Panc1 (cell line): ENCODE measurements around the gene UBE2E2. TPM values are rescaled to one million over a fixed set of nuclear protein-coding genes. Genes with fewer than 3 reads are reported as not detected.

Experiments used
- ATAC-seq: fragments of 200-7000 bp; cut with Tn5 transposase; 2 replicates; pipeline ENCODE4 v1.9.1; 2020; ENCODE audit warnings: mild to moderate bottlenecking, moderate library complexity
- BruUV-seq: library from RNA; stranded (reverse); fragments of 400-500 nt; replicated peaks from 2 replicates; lab custom pipeline; 2021; lab: Mats Ljungman, UMichigan
- CTCF ChIA-PET: fragments of 300-600 bp; sonication (Branson Sonifier 250); formaldehyde crosslinking; loops from one replicate; lab custom pipeline; 2022; ENCODE audit warnings: antibody characterized with exemption; lab: Charles Lee
- POLR2A ChIA-PET: fragments of 300-600 bp; sonication (Branson Sonifier 250); formaldehyde crosslinking; loops from one replicate; lab custom pipeline; 2022; ENCODE audit warnings: antibody characterized with exemption; lab: Charles Lee
- DNase-seq: peaks from one replicate; pipeline ENCODE4 v3.0.0-alpha.2; 2010; ENCODE audit warnings: low read depth, low spot score
- H3K27ac ChIP-seq: 2 replicates; pipeline ENCODE4 v1.5.1; 2011; ENCODE audit warnings: mild to moderate bottlenecking, low read length, inconsistent platforms
- H3K27me3 ChIP-seq: fragments of 200-500 bp; sonication (Bioruptor generic); 2 replicates; pipeline ENCODE4 v1.6.0; 2014; ENCODE audit warnings: low read length, inconsistent platforms; ENCODE audit not compliant: control insufficient read depth, insufficient read depth
- H3K36me3 ChIP-seq: fragments of 200-500 bp; sonication (Bioruptor generic); 2 replicates; pipeline ENCODE4 v1.5.1; 2014; ENCODE audit warnings: inconsistent platforms, mild to moderate bottlenecking, low read length, moderate library complexity; ENCODE audit not compliant: control insufficient read depth, insufficient read depth
- H3K4me1 ChIP-seq: 2 replicates; pipeline ENCODE4 v1.5.1; 2011; ENCODE audit warnings: inconsistent platforms, mild to moderate bottlenecking, low read length, moderate library complexity; ENCODE audit not compliant: control insufficient read depth, insufficient read depth
- H3K4me3 ChIP-seq, 2 experiments: 2 replicates each; pipeline ENCODE4 v1.5.1; 2011 to 2012; ENCODE audit warnings: low read depth in 2 of 2, low read length in 2 of 2, mild to moderate bottlenecking in 2 of 2, inconsistent platforms in 1 of 2, moderate library complexity in 1 of 2
- H3K9me3 ChIP-seq: fragments of 200-500 bp; sonication (Bioruptor generic); 2 replicates; pipeline ENCODE4 v1.5.1; 2014; ENCODE audit warnings: low read depth, mild to moderate bottlenecking, inconsistent platforms, low read length, moderate library complexity; ENCODE audit not compliant: control insufficient read depth, insufficient read depth
- CTCF ChIP-seq: fragments of 450-650 bp; IDR thresholded peaks from 2 replicates; pipeline ENCODE4 v1.5.1; 2017; ENCODE audit warnings: mild to moderate bottlenecking
- POLR2AphosphoS5 ChIP-seq: IDR thresholded peaks from 2 replicates; pipeline ENCODE4 v1.6.1; 2012; ENCODE audit warnings: mild to moderate bottlenecking, low read depth, low read length, moderate library complexity
- SIN3A ChIP-seq: IDR thresholded peaks from 2 replicates; pipeline ENCODE4 v1.6.1; 2012; ENCODE audit warnings: low read depth, mild to moderate bottlenecking, low read length, moderate library complexity, borderline replicate concordance; ENCODE audit not compliant: insufficient read depth
- TCF7L2 ChIP-seq: IDR thresholded peaks from 2 replicates; pipeline ENCODE4 v1.6.1; 2011; ENCODE audit warnings: mild to moderate bottlenecking, low read depth, low read length, inconsistent platforms
- in situ Hi-C: cut with HindIII; loops from 2 replicates; pipeline ENCODE4 v1.10.0; 2016; ENCODE audit warnings: low sequenced_read_pairs, low pct_unique_long_range_greater_than_20kb
- intact Hi-C: fragments of 100-400 bp; cut with micrococcal nuclease; formaldehyde crosslinking; loops from one replicate; pipeline ENCODE4 v1.10.0; 2022; ENCODE audit not compliant: unreplicated experiment
- total RNA-seq: library from RNA; stranded (reverse); gene quantifications from one replicate; pipeline ENCODE4 v1.2.1, GENCODE V29; 2021; ENCODE audit not compliant: unreplicated experiment
- TF ChIP-seq, protein P1 (sequence below), 2 experiments: IDR thresholded peaks; 2 replicates each; pipeline ENCODE4 v1.6.1; 2011 to 2012; ENCODE audit warnings: low read depth in 2 of 2, control low read depth in 1 of 2, low read length in 1 of 2, mild to moderate bottlenecking in 1 of 2, moderate library complexity in 1 of 2; ENCODE audit not compliant: insufficient read depth in 1 of 2

The UBE2E2 gene
- total RNA-seq, 1 experiment from 2014 or later = 38.2 TPM

GRCh38 chr3:23165571-23165970 is 37.6 kb upstream of the UBE2E2 start:
- ChIA-PET CTCF (no interaction called here), POLR2A (no interaction called here)
- TF ChIP-seq POLR2AphosphoS5 (no peak), CTCF (no peak), TCF7L2 (no peak), SIN3A (no peak)
- TF ChIP-seq, protein P1, sequence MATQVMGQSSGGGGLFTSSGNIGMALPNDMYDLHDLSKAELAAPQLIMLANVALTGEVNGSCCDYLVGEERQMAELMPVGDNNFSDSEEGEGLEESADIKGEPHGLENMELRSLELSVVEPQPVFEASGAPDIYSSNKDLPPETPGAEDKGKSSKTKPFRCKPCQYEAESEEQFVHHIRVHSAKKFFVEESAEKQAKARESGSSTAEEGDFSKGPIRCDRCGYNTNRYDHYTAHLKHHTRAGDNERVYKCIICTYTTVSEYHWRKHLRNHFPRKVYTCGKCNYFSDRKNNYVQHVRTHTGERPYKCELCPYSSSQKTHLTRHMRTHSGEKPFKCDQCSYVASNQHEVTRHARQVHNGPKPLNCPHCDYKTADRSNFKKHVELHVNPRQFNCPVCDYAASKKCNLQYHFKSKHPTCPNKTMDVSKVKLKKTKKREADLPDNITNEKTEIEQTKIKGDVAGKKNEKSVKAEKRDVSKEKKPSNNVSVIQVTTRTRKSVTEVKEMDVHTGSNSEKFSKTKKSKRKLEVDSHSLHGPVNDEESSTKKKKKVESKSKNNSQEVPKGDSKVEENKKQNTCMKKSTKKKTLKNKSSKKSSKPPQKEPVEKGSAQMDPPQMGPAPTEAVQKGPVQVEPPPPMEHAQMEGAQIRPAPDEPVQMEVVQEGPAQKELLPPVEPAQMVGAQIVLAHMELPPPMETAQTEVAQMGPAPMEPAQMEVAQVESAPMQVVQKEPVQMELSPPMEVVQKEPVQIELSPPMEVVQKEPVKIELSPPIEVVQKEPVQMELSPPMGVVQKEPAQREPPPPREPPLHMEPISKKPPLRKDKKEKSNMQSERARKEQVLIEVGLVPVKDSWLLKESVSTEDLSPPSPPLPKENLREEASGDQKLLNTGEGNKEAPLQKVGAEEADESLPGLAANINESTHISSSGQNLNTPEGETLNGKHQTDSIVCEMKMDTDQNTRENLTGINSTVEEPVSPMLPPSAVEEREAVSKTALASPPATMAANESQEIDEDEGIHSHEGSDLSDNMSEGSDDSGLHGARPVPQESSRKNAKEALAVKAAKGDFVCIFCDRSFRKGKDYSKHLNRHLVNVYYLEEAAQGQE (IDR thresholded peaks at IDR 0.05; ENCODE audit: insufficient read depth in 1 of 2, low read depth in 2 of 2, low read length in 1 of 2) = no peak
- no peaks in the 10 kb centered on the region for H3K36me3 ChIP-seq
- intact Hi-C loops (no loop called here), in situ Hi-C loops (no loop called here)
- H3K27ac ChIP-seq = no peak overlapping the region
- BruUV-seq = no TSS peak
- no peak overlapping the region for H3K4me3 ChIP-seq
- no peaks in the 10 kb centered on the region for H3K4me1 ChIP-seq
- no peak for DNase-seq
- ATAC-seq = no peak
- no peaks in the 10 kb centered on the region for H3K9me3 ChIP-seq
- no peaks in the 10 kb centered on the region for H3K27me3 ChIP-seq

GRCh38 chr3:23166276-23166675 is 36.9 kb upstream of the UBE2E2 start:
- Histone ChIP-seq H3K4me1 (no peaks in the 10 kb centered on the region), H3K9me3 (no peaks in the 10 kb centered on the region), H3K4me3 (no peak overlapping the region), H3K27ac (no peak overlapping the region), H3K36me3 (no peaks in the 10 kb centered on the region), H3K27me3 (0 out of 2 replicates have a peak, but pooled peaks cover 2% of the 10 kb centered on the region)
- TF ChIP-seq POLR2AphosphoS5 = no peak
- TF ChIP-seq TCF7L2 = no peak
- TF ChIP-seq, protein P1 (IDR thresholded peaks at IDR 0.05; ENCODE audit: insufficient read depth in 1 of 2, low read depth in 2 of 2, low read length in 1 of 2) = no peak
- TF ChIP-seq CTCF = no peak
- no peak for TF ChIP-seq SIN3A
- CTCF ChIA-PET = no interaction called here
- in situ Hi-C loops = no loop called here
- POLR2A ChIA-PET = no interaction called here
- intact Hi-C loops = no loop called here
- ATAC-seq (no peak), DNase-seq (no peak)
- BruUV-seq = no TSS peak
